Astrocyte of the cerebellum (primary cell): ENCODE results near the gene NAPSA.

Experiments
- DNase-seq: peaks from one replicate; pipeline ENCODE4 v3.0.0-alpha.2; 2011; ENCODE audit warnings: low read depth
- H3K4me3 ChIP-seq: 2 replicates; pipeline ENCODE4 v1.5.1; 2011; ENCODE audit warnings: mild to moderate bottlenecking, low read depth, low read length, moderate library complexity
- in situ Hi-C: cut with HindIII; loops from 2 replicates; pipeline ENCODE4 v1.10.0; 2017; ENCODE audit warnings: low sequenced_read_pairs
- TF ChIP-seq, protein P1 (sequence below): IDR thresholded peaks from 2 replicates; pipeline ENCODE4 v1.5.1; 2012; ENCODE audit warnings: low read length, low read depth, moderate library complexity, mild to moderate bottlenecking; ENCODE audit errors: missing control alignments

The NAPSA gene

DNA sequence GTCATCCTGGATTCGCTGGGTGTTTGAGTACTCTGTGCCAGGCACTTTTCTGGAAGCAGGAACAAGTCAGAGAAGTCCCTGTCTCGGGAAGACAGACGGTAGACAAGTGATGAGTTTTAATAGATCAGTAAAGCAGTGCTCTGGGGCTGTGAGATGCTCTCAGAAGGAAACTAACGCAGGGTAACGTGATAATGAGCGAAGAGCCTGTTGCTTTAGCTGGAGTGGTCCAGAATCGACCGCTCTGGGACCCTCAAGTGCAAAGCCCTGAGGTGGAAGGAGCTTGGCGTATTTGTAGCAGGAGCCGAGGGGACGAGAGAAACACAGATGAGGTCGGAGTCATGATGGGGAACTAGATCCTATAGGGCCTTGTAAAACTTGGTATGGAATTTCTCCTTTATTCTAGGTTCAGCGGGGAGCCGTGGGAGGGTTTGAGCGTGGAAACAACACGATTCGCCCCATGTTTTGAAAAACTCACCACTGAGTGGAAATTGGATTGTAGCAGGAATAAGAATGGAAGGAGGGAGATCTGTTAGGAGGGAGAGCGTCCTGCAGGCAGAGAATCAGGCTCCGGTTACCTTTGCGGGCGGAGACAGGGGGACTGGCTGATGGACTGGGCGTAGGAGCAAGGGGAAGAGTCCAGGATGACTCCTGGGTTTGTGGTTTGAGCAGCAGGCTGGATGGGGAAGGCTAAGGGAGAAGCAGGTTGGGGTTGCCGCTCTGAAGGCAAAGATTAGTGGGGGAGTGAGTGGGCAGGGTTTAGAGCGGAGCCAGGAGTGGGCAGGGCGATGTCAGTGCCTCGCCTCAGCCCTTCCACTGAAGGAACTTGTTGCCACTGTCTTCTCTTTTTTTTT lies 19.5 kb upstream of the NAPSA start:
- no peak for DNase-seq
- TF ChIP-seq, protein P1, sequence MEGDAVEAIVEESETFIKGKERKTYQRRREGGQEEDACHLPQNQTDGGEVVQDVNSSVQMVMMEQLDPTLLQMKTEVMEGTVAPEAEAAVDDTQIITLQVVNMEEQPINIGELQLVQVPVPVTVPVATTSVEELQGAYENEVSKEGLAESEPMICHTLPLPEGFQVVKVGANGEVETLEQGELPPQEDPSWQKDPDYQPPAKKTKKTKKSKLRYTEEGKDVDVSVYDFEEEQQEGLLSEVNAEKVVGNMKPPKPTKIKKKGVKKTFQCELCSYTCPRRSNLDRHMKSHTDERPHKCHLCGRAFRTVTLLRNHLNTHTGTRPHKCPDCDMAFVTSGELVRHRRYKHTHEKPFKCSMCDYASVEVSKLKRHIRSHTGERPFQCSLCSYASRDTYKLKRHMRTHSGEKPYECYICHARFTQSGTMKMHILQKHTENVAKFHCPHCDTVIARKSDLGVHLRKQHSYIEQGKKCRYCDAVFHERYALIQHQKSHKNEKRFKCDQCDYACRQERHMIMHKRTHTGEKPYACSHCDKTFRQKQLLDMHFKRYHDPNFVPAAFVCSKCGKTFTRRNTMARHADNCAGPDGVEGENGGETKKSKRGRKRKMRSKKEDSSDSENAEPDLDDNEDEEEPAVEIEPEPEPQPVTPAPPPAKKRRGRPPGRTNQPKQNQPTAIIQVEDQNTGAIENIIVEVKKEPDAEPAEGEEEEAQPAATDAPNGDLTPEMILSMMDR: no peak
- in situ Hi-C loops: no loop called here
- peak overlapping the region; percentile 66 for H3K4me3 ChIP-seq

DNA sequence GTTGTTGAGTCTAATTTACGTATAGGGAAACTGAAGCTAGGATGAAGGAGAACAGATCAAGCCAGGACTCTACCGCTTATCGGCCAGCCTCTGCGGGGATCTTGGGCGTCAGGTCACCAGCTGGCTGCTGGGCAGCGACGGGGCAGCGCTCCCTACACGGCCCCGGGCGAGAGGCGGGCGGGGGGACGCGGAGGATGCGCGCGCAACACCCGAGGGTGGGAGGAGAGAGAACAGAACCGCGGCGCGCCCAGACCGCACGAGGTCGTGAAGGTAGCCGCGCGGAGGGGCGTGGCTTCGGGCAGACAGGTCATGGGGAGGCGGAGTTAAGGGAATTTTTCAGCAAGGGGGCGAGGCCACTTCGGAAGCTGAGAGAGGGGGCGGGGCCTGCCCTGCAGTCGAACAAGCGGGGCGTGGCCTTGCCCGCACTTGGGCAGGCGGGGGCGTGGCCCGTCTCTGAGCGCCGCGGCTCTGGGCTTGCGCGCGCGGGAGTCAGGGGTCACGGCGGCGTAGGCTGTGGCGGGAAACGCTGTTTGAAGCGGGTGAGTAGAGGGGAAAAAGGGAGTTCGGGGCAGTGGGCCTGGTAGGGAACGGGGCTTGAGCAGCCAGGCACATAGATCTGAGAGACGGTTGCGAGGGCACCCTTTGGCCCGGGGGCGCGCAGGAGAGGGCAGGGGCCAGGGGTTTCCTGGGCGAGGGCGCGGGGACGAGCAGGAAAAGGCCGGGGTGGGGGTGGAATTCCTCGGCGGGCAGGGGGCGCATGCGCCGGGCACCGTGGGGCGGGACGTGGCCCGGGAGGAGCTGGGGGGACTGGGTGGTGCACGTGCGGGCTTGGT lies 18.6 kb upstream of the NAPSA start, which contains the start of gene POLD1:
Gene POLD1, plus strand, starts transcription at position 496 of the 833 bp plus-strand sequence. CDS start 14,505 bp downstream, outside the sequence.
- in situ Hi-C loops: no loop called here
- peak; percentile 89 for DNase-seq
- peak within 1 kb of the TSS; percentile 66 for H3K4me3 ChIP-seq
- TF ChIP-seq, protein P1: no peak

DNA sequence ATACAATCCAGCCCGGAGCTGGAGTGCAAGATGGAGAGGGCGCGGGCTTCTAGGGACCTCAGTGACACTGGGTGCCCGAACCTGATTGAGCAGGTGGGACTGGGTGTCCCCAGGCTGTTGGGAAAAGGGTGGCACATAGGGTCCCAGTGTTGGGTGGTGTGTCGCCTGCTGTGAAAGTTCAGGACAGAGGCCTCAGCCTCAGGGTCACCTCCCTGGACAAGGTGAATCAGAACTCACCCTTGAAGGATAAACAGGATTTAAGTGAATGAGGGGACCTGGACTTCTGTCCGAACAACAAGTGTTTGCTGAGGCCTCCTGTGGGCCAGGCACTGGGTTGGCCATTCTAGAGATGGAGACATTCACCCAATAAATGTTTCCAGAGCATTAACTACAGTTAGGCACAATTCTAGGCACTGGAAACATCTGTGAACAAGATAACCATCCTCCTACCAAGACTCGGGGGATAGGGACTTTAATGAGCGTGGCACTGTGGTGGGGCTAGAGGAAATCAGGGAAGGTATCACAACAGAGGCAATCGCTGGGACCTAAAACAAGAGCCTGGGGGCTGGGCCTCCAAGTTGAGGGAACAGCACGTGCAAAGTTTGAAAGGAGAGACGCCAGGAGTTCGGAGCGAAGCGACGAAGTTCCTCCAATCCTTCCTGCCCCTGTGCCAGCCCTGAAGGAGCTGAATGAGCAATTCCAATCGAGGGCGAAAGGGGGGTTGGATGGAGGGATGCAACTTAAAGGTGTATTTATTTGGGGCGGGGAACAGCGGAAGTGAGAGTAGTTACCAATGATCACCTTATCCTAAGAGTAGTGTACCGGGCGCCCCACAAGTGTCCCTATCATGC lies 17.8 kb upstream of the NAPSA start:
- in situ Hi-C loops: no loop called here
- DNase-seq: no peak
- H3K4me3 ChIP-seq: peak overlapping the region; percentile 66
- TF ChIP-seq, protein P1: no peak

DNA sequence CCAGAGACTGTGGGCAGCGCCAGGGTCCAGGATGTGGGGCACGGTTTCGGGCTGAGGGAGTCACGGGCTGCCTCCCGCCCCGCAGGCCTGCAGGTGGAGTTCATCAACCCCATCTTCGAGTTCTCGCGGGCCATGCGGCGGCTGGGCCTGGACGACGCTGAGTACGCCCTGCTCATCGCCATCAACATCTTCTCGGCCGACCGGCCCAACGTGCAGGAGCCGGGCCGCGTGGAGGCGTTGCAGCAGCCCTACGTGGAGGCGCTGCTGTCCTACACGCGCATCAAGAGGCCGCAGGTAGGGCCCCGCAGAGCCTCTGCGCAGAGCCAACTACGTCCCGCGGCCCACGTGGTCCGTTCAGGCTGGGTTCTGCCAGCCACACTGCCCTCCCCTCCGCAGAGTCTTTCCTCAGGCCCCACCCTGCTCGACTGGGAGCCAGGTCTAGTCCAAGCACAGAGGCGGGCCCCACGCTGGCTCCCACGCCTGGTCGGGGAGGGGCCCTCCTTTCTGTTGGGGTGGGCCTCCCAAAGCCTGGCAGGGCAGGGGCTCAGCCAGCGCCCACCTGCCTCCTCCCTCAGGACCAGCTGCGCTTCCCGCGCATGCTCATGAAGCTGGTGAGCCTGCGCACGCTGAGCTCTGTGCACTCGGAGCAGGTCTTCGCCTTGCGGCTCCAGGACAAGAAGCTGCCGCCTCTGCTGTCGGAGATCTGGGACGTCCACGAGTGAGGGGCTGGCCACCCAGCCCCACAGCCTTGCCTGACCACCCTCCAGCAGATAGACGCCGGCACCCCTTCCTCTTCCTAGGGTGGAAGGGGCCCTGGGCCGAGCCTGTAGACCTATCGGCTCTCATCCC lies 16.7 kb upstream of the NAPSA start:
- no peak for DNase-seq
- no peak overlapping the region for H3K4me3 ChIP-seq
- in situ Hi-C loops: no loop called here
- TF ChIP-seq, protein P1: no peak

DNA sequence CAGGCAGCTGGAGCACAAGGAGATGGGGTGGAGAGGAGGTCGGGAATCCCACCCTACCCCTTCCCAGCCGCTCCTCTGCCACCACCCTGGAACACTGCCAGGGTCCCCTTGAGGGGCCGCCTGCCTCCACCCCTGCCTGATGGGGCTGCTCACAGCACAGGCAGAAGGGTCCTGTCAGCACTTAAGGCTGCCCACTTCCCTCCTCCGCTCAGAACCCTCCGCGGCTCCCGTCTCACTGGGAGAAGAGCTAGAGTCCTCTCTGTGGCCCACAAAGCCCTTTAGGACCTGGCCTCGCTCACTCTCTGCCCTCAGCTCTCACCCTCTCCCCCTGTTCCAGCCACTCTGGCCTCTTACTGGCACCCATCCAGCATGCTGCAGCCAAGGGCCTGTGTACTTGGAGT lies 15.3 kb upstream of the NAPSA start:
- DNase-seq: no peak
- H3K4me3 ChIP-seq: no peak overlapping the region
- in situ Hi-C loops: no loop called here
- TF ChIP-seq, protein P1: no peak
